Brain microvascular endothelial cell (primary cell): ENCODE data around the gene TRIM56.
A peak's percentile ranks its signal among the peaks of the same experiment; 100 is the strongest.
"Not testable (repeated sequence)": the region's sequence is repeated elsewhere in the genome, so short reads cannot be mapped to it uniquely, and the experiment has no call there.

Experiments used
- DNase-seq: peaks from one replicate; pipeline ENCODE4 v3.0.0-alpha.2; 2020
- H3K27ac ChIP-seq: fragments of 250-450 bp; sonication (Bioruptor Pico); 2 replicates; pipeline ENCODE4 v1.5.1; 2020; ENCODE audit warnings: mild to moderate bottlenecking, moderate library complexity
- H3K27me3 ChIP-seq: fragments of 250-450 bp; sonication (Bioruptor Pico); replicated peaks from 2 replicates; pipeline ENCODE4 v1.5.1; 2020; ENCODE audit warnings: mild to moderate bottlenecking
- H3K36me3 ChIP-seq: fragments of 250-450 bp; sonication (Bioruptor Pico); replicated peaks from 2 replicates; pipeline ENCODE4 v1.5.1; 2020; ENCODE audit warnings: mild to moderate bottlenecking
- H3K4me3 ChIP-seq: 2 replicates; pipeline ENCODE4 v1.5.1; 2011; ENCODE audit warnings: low read depth, mild to moderate bottlenecking, control low read depth, low read length, moderate library complexity
- in situ Hi-C: cut with HindIII; loops from 2 replicates; pipeline ENCODE4 v1.10.0; 2017; ENCODE audit warnings: low sequenced_read_pairs, low pct_ligation_motif_present
- TF ChIP-seq, protein P1 (sequence below): IDR thresholded peaks from 2 replicates; pipeline ENCODE4 v1.5.1; 2011; ENCODE audit warnings: low read depth, mild to moderate bottlenecking, moderate library complexity, low read length, control low read depth, inconsistent platforms; ENCODE audit errors: missing control alignments

Gene TRIM56

DNA sequence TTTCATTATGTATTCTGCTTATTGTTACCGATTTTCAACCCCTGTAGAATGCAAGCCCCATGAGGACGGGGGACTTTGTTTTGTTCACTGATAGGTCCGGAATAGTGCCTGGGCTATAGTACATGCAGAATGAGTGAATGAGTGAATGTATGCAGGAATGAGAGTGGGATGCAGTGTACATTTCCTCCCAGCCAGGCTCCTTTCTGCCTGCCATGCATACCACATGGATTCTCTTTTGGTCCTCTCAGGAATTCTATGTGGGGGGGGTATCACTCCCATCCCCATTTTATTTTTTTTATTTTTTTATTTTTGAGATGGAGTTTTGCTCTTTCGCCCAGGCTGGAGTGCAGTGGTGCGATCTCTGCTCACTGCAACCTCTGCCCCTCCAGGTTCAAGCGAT is 16.7 kb downstream of the TRIM56 start:
- in situ Hi-C loops = no loop called here
- Histone ChIP-seq H3K4me3 (no peak overlapping the region), H3K27me3 (no peaks in the 10 kb centered on the region), H3K36me3 (no peaks in the 10 kb centered on the region), H3K27ac (peak overlapping the region; percentile 89)
- DNase-seq = no peak
- TF ChIP-seq, protein P1, sequence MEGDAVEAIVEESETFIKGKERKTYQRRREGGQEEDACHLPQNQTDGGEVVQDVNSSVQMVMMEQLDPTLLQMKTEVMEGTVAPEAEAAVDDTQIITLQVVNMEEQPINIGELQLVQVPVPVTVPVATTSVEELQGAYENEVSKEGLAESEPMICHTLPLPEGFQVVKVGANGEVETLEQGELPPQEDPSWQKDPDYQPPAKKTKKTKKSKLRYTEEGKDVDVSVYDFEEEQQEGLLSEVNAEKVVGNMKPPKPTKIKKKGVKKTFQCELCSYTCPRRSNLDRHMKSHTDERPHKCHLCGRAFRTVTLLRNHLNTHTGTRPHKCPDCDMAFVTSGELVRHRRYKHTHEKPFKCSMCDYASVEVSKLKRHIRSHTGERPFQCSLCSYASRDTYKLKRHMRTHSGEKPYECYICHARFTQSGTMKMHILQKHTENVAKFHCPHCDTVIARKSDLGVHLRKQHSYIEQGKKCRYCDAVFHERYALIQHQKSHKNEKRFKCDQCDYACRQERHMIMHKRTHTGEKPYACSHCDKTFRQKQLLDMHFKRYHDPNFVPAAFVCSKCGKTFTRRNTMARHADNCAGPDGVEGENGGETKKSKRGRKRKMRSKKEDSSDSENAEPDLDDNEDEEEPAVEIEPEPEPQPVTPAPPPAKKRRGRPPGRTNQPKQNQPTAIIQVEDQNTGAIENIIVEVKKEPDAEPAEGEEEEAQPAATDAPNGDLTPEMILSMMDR = no peak

DNA sequence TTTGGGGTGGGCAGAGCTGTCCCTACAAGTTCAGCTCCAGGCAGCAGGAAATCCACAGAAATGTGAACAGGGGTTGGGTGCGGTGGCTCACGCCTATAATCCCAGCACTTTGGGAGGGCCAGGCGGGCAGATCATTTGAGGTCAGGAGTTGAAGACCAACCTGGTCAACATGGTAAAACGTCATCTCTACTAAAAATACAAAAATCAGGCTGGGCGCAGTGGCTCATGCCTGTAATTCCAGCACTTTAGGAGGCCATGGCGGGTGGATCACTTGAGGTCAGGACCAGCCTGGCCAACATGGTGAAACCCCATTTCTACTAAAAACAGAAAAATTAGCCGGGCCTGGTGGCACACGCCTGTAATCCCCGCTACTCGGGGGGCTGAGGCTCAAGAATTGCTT is 18.4 kb downstream of the TRIM56 start:
- in situ Hi-C loops, H3K36me3 ChIP-seq, H3K4me3 ChIP-seq, H3K27me3 ChIP-seq, DNase-seq: not testable (repeated sequence)
- peak overlapping the region; percentile 5 for H3K27ac ChIP-seq

DNA sequence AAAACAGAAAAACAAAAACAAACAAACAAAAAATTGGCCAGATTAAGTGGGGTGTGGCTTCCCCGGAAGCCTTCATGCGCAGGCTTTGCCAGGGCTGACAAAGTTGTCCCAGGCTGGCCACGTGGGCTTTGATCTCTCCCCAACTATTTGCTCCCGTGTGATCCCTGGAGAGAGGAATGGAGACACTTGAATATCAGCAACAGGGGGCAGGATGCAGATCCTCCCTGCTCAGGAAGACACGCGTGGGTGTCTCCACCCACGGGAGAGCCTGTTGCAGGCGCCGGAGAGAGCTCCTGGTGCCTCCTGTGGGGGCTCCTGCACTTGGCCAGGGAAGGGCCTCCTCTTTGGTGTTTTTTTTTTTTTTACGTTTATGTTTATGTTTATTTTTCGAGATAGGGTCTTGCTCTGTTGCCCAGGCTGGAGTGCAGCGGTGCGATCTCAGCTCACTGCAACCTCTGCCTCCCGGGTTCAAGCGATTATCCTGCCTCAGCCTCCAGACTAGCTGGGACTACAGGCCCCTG is 19.0 kb downstream of the TRIM56 start:
- in situ Hi-C loops = no loop called here
- no peak for DNase-seq
- TF ChIP-seq, protein P1 = no peak

DNA sequence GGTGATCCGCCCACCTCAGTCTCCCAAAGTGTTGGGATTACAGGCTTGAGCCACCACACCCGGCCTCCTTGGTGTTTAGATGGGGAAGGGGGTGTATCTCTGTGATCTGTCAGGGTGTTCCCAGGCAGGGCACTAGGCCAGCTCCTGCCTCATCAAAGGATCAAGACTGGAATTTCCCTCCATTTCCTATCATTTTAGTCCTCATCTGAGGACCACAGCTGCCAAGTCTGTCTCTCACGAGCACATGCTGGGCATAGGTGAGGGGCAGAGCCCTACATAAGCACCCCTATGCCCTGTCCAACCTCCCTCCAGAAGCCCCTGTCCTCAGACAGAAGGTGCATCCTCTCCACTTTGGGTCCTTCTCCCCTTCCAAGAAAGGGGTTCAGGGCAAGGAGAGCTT is 19.5 kb downstream of the TRIM56 start:
- TF ChIP-seq, protein P1 = no peak
- in situ Hi-C loops = no loop called here
- no peaks in the 10 kb centered on the region for H3K27me3 ChIP-seq
- DNase-seq = no peak
- no peak overlapping the region for H3K4me3 ChIP-seq
- no peaks in the 10 kb centered on the region for H3K36me3 ChIP-seq
- H3K27ac ChIP-seq = no peak overlapping the region

More for the DNA sequence above, 19.0 kb downstream of the TRIM56 start:
- Histone ChIP-seq H3K27ac (peak overlapping the region; percentile 5), H3K4me3 (no peak overlapping the region), H3K27me3 (no peaks in the 10 kb centered on the region), H3K36me3 (no peaks in the 10 kb centered on the region)

DNA sequence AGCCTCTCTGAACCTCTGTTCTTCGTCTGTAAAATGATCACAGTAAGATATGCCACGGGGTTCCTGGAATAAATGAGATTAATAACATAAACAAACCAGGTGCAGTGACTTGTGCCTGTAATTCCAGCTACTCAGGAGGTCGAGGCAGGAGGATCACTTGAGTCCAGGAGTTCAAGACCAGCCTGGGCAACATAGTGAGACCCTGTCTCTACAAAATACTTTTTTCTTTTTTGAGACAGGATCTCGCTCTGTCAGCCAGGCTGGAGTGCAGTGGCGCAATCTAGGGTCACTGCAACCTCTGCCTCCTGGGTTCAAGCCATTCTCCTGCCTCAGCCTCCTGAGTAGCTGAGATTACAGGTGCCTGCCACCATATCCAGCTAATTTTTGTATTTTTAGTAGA is 20.0 kb downstream of the TRIM56 start:
- DNase-seq, H3K4me3 ChIP-seq, H3K27ac ChIP-seq, H3K27me3 ChIP-seq, H3K36me3 ChIP-seq, in situ Hi-C loops: not testable (repeated sequence)

DNA sequence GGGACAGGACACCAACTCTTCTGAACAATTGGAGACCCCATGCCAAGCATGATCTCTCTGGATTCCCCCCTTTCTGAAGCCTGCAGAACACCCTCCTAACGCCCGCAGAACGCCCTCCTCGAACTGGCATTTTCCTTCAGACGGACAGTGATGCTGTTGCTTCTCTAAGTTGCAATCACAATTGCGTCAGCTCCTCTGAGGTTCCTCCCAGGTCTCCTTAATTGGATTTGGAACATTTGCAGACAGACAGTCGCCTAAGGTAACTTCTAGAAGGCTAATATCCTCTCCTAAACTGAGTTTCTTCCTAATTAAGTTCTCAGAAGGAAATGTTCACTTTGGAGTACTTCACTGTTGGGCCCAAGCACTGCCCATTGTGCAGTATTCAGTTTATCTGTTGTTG is 21.1 kb downstream of the TRIM56 start:
- no peak for DNase-seq
- H3K36me3 ChIP-seq = no peaks in the 10 kb centered on the region
- no peaks in the 10 kb centered on the region for H3K27me3 ChIP-seq
- H3K4me3 ChIP-seq = no peak overlapping the region
- TF ChIP-seq, protein P1 = no peak
- H3K27ac ChIP-seq = no peak overlapping the region
- in situ Hi-C loops = no loop called here

DNA sequence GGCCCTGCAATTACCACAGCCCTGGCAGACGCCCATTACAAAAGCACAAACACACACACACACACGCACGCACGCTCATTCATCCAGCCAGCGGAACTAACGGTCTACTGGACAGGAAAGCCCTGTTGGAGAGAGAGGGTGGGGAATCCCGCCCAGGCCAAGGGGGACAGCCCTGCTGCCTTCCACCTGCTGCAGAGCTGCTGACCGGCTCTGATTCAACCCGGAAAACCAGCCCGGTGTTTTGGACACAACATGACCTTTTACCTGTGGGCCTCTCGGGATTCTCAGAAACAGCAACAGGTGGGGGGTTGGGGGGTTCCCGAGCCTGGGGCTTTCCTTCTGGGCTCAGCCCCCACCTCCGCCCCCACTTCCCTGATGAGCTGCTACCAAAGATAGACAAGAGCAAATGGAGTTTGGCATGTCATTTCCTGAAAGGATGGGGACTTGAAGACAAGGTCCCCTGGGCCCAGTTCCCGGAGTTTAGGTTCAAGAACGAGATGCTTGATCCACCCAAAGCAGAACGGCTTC is 23.1 kb downstream of the TRIM56 start:
- Histone ChIP-seq H3K27ac (peak overlapping the region; percentile 42), H3K36me3 (no peaks in the 10 kb centered on the region), H3K27me3 (no peaks in the 10 kb centered on the region), H3K4me3 (no peak overlapping the region)
- TF ChIP-seq, protein P1 = no peak
- DNase-seq = no peak
- in situ Hi-C loops = no loop called here
